Kidney (tissue), 22 donors: ENCODE data around the gene PSMA2. TPM values are rescaled to one million over a fixed set of nuclear protein-coding genes. Genes with fewer than 3 reads are reported as not detected.

ENCODE experiments used
- DNase-seq, 5 donors: peaks; one replicate each; pipeline ENCODE4 v3.0.0-alpha.2; 2013 to 2020
- FAIRE-seq: peaks from 2 replicates; lab custom pipeline; 2012; peaks lifted over from hg19 to GRCh38; lab: Jason Lieb, UNC
- H3K27ac ChIP-seq, 2 donors: one replicate each; pipeline ENCODE4 v1.7.0; 2013; ENCODE audit warnings: low read depth in 2 of 2, low read length in 2 of 2, inconsistent platforms in 1 of 2
- H3K27me3 ChIP-seq: one replicate; pipeline ENCODE4 v1.7.1; 2013; ENCODE audit warnings: low read length, inconsistent platforms; ENCODE audit not compliant: control insufficient read depth, insufficient read depth
- H3K36me3 ChIP-seq, 3 donors: one replicate each; pipeline versions ENCODE4 v1.7.0 to v1.7.1; 2013; ENCODE audit warnings: low read length in 3 of 3, control low read depth in 1 of 3, inconsistent platforms in 1 of 3; ENCODE audit not compliant: insufficient read depth in 3 of 3, control insufficient read depth in 2 of 3
- H3K4me1 ChIP-seq, 3 donors: one replicate each; pipeline versions ENCODE4 v1.7.0 to v1.7.1; 2013; ENCODE audit warnings: low read length in 3 of 3, inconsistent platforms in 1 of 3, low read depth in 1 of 3; ENCODE audit not compliant: control insufficient read depth in 2 of 3, insufficient read depth in 2 of 3
- H3K4me3 ChIP-seq, 3 donors: one replicate each; pipeline versions ENCODE4 v1.7.0 to v1.8.1; 2013; ENCODE audit warnings: low read length in 3 of 3, control low read depth in 1 of 3, inconsistent platforms in 1 of 3
- H3K9ac ChIP-seq, 3 donors: one replicate each; pipeline versions ENCODE4 v1.7.0 to v1.7.1; 2013; ENCODE audit warnings: low read length in 3 of 3, control low read depth in 1 of 3, inconsistent platforms in 1 of 3
- H3K9me3 ChIP-seq, 3 donors: one replicate each; pipeline versions ENCODE4 v1.7.0 to v1.7.1; 2013; ENCODE audit warnings: low read length in 3 of 3, control low read depth in 1 of 3, inconsistent platforms in 1 of 3; ENCODE audit not compliant: control insufficient read depth in 2 of 3, insufficient read depth in 1 of 3
- intact Hi-C: fragments of 100-400 bp; cut with DNase I; formaldehyde crosslinking; loops from one replicate; pipeline ENCODE4 v1.11.1; 2022
- long read RNA-seq, 10 donors: library from polyadenylated mRNA in 1 of 10; unstranded in 1 of 10; transcript quantifications; one replicate each; pipeline ENCODE4 v2.0.0 and lab custom pipeline, GENCODE V29; 2021 to 2026
- polyA plus RNA-seq: library from polyadenylated mRNA; stranded (reverse); fragments of 350-450 nt; fragmentation: Illumina TruSeq; extraction: RNeasy Lipid Tissue Mini Kit (QIAGEN cat#74804); gene quantifications from one replicate; pipeline ENCODE4 v1.2.3, GENCODE V29; 2014; ENCODE audit warnings: low read depth, low replicate concordance; ENCODE audit not compliant: insufficient read depth
- total RNA-seq: library from RNA; stranded (reverse); fragmentation: NEBNext Ultra II Directional; extraction: Animal tissue kit (Norgen Biotek cat#: 25700); gene quantifications from one replicate; pipeline ENCODE4 v1.2.1, GENCODE V29; 2021
- TF ChIP-seq, protein P1 (sequence below): IDR thresholded peaks from 3 replicates; pipeline ENCODE4 v1.5.1; 2012; ENCODE audit warnings: mild to moderate bottlenecking, moderate library complexity, borderline replicate concordance; ENCODE audit not compliant: insufficient read depth; ENCODE audit errors: extremely low read depth
- donor health status: control.
- donor health status: control.
- donor health status: control.
- donor health status: control.
- donor health status: control.
- donor health status: DM: yes; HTN: yes; CAD: no.
- donor health status: Normal renal cell carcinoma (clear cell type).

PSMA2 gene
- total RNA-seq = 60.5 TPM
- polyA plus RNA-seq = 202 TPM
- long read RNA-seq, donor 1, transcript PSMA2-201 (8 exons, 1,487 nt) = major isoform, 142 of 177 reads
- long read RNA-seq, donor 1, partial matches to known transcripts = 33 of 177 reads
- long read RNA-seq, donor 1, other reads (novel, unspliced or antisense) = 0 of 177 reads
- long read RNA-seq, donor 2, transcript PSMA2-201 (8 exons, 1,487 nt) = major isoform, 180 of 309 reads
- long read RNA-seq, donor 2, partial matches to known transcripts = 128 of 309 reads
- long read RNA-seq, donor 2, other reads (novel, unspliced or antisense) = 0 of 309 reads
- long read RNA-seq, donor 3, transcript PSMA2-201 (8 exons, 1,487 nt) = major isoform, 189 of 521 reads
- long read RNA-seq, donor 3, partial matches to known transcripts = 154 of 521 reads
- long read RNA-seq, donor 3, other reads (novel, unspliced or antisense) = 177 of 521 reads
- long read RNA-seq, donor 4, transcript PSMA2-201 (8 exons, 1,487 nt) = major isoform, 105 of 353 reads
- long read RNA-seq, donor 4, partial matches to known transcripts = 98 of 353 reads
- long read RNA-seq, donor 4, other reads (novel, unspliced or antisense) = 149 of 353 reads
- long read RNA-seq, donor 5, transcript PSMA2-201 (8 exons, 1,487 nt) = major isoform, 22 of 22 reads
- long read RNA-seq, donor 5, partial matches to known transcripts = 0 of 22 reads
- long read RNA-seq, donor 5, other reads (novel, unspliced or antisense) = 0 of 22 reads
- long read RNA-seq, donor 6, transcript PSMA2-201 (8 exons, 1,487 nt) = major isoform, 482 of 815 reads
- long read RNA-seq, donor 6, partial matches to known transcripts = 330 of 815 reads
- long read RNA-seq, donor 6, other reads (novel, unspliced or antisense) = 0 of 815 reads
- long read RNA-seq, donor 7, transcript PSMA2-201 (8 exons, 1,487 nt) = major isoform, 112 of 117 reads
- long read RNA-seq, donor 7, partial matches to known transcripts = 2 of 117 reads
- long read RNA-seq, donor 7, other reads (novel, unspliced or antisense) = 2 of 117 reads
- long read RNA-seq, donor 8, transcript PSMA2-201 (8 exons, 1,487 nt) = major isoform, 197 of 241 reads
- long read RNA-seq, donor 8, partial matches to known transcripts = 42 of 241 reads
- long read RNA-seq, donor 8, other reads (novel, unspliced or antisense) = 0 of 241 reads
- long read RNA-seq, donor 9, transcript PSMA2-201 (8 exons, 1,487 nt) = major isoform, 111 of 158 reads
- long read RNA-seq, donor 9, partial matches to known transcripts = 45 of 158 reads
- long read RNA-seq, donor 9, other reads (novel, unspliced or antisense) = 0 of 158 reads
- long read RNA-seq, donor 10, transcript PSMA2-201 (8 exons, 1,487 nt) = major isoform, 138 of 393 reads
- long read RNA-seq, donor 10, partial matches to known transcripts = 119 of 393 reads
- long read RNA-seq, donor 10, other reads (novel, unspliced or antisense) = 135 of 393 reads

- peak within 1 kb of the TSS; percentile 95 to 97 (median 96) for H3K4me3 ChIP-seq
- H3K9me3 ChIP-seq = no peaks in the 10 kb centered on the region
- intact Hi-C loops = no loop called here
- H3K27me3 ChIP-seq = no peaks in the 10 kb centered on the region
- DNase-seq = peak; percentile 97 to 99 (median 97)
- TF ChIP-seq, protein P1, sequence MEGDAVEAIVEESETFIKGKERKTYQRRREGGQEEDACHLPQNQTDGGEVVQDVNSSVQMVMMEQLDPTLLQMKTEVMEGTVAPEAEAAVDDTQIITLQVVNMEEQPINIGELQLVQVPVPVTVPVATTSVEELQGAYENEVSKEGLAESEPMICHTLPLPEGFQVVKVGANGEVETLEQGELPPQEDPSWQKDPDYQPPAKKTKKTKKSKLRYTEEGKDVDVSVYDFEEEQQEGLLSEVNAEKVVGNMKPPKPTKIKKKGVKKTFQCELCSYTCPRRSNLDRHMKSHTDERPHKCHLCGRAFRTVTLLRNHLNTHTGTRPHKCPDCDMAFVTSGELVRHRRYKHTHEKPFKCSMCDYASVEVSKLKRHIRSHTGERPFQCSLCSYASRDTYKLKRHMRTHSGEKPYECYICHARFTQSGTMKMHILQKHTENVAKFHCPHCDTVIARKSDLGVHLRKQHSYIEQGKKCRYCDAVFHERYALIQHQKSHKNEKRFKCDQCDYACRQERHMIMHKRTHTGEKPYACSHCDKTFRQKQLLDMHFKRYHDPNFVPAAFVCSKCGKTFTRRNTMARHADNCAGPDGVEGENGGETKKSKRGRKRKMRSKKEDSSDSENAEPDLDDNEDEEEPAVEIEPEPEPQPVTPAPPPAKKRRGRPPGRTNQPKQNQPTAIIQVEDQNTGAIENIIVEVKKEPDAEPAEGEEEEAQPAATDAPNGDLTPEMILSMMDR = no peak
- FAIRE-seq = peak; percentile 91
- peaks cover 3 to 13% (median 5%) of the 10 kb centered on the region in 3 donors for H3K4me1 ChIP-seq
- H3K9ac ChIP-seq = peak within 1 kb of the TSS; percentile 68 to 95 (median 94)
- peaks cover 8 to 14% (median 14%) of the 10 kb centered on the region in 3 donors for H3K36me3 ChIP-seq
- peak within 1 kb of the TSS; percentile 79 for H3K27ac ChIP-seq
These were observed at the start of gene PSMA2, which contains the start of gene MRPL32 for GRCh38 chr7:42931834-42932651. Gene PSMA2, minus strand, starts transcription at chr7:42932174. Its CDS starts 16 bp downstream, at chr7:42932158. Gene MRPL32, plus strand, starts transcription at chr7:42932376. Its CDS starts 11 bp downstream, at chr7:42932387.

DNA sequence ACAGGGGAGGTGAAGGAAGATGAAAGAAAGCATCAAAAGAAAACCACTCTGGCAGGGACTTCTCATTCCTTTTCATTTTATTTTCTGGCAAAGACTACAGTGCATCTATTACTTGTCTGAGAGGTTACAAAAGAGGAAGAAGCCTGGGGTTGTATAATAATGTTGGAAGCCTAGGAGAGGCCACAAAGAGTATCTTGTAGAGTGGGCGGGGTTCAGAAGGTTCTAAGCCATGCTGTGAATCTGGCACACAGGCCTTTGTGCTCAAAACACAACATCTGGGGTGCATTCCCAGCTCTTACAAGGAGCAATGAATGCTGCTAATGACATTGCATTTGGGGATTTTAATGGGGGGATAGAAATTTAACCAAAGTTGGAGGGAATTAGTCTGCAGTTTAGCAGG is 49.6 kb upstream of the PSMA2 start:
- TF ChIP-seq, protein P1 = no peak
- peaks cover 0 to 12% (median 3%) of the 10 kb centered on the region in 3 donors for H3K9me3 ChIP-seq
- no peaks in the 10 kb centered on the region for H3K27me3 ChIP-seq
- no peak overlapping the region for H3K27ac ChIP-seq
- no peak for DNase-seq
- no peaks in the 10 kb centered on the region for H3K4me1 ChIP-seq
- no peak overlapping the region for H3K4me3 ChIP-seq
- H3K9ac ChIP-seq = no peak overlapping the region
- intact Hi-C loops = no loop called here
- no peaks in the 10 kb centered on the region for H3K36me3 ChIP-seq
- FAIRE-seq = no peak

GRCh38 chr7:42980514-42980913 is 48.5 kb upstream of the PSMA2 start:
- TF ChIP-seq, protein P1 = no peak
- intact Hi-C loops = no loop called here
- Histone ChIP-seq H3K9ac (no peak overlapping the region), H3K36me3 (no peaks in the 10 kb centered on the region), H3K27me3 (no peaks in the 10 kb centered on the region), H3K9me3 (peaks cover 0 to 12% (median 3%) of the 10 kb centered on the region in 3 donors), H3K27ac (no peak overlapping the region), H3K4me1 (no peaks in the 10 kb centered on the region), H3K4me3 (no peak overlapping the region)
- FAIRE-seq (no peak), DNase-seq (no peak)
